ENCODE results near the gene EPB41.
"Not testable (repeated sequence)": the region's sequence is repeated elsewhere in the genome, so short reads cannot be mapped to it uniquely, and the experiment has no call there.

EPB41 gene

DNA sequence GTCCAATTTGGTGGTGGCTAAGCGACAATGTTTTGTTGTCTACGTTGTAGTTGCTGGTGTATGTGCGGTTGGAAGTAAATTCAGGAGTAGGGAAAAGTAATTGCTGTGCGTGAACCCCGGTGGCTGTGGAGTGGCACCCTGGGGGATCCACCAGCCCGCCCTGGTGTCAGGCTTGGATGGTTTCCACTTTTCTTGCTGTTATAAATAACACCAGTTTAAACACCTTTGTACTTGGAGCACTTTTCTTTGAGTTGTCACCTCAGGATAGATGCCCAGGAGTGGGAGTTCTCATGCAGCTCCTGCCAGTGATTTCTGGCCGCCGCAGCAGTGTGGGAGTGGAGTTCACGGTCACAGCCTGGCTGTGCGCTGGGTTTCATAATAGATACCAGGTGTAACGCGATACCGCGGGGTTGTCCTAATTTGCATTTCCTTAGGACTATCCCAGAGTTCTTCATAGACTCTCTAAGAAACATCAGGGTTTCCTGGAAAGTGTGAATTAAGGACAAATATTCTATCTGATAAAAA, 222.1 kb downstream of the EPB41 start:
- no peak for DNase-seq

DNA sequence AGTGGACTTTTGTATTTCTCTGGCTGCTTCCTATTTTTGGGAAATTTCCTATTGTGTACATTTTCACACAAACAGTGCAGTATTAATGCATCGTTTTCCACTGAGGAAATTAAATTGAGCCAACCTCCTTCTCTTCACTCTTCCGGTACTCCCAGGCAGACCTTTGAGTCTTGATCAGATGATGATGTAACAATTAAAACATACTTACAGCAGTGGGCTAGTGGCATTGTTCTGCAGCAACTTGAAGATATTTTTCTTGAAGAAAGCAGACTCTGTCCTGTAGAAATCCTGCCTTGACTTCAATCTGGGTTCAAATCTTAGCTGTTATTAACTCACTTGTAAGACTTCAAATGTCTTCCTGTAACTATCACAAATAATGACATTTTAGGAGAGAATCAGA, 228.3 kb downstream of the EPB41 start:
- DNase-seq: no peak

DNA sequence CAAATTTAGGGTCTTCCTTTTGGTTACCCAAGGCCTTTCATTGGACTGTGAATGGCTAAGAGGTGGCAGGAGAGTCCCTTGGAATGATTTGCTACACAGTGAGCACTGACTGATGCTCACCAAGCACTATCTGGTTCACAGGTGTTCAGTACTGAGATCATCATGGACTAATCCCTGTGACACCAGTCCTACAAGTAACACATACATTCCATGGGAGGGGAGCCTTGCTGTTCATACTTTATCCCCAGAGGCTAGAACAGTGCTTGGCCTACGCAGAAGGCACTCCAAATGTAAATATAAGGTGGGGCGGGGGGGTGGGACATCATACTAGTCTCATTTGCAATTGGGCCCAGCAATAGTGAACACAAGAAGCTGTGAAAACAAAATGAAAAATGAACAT, 229.8 kb downstream of the EPB41 start:
- DNase-seq: peak; percentile 27

DNA sequence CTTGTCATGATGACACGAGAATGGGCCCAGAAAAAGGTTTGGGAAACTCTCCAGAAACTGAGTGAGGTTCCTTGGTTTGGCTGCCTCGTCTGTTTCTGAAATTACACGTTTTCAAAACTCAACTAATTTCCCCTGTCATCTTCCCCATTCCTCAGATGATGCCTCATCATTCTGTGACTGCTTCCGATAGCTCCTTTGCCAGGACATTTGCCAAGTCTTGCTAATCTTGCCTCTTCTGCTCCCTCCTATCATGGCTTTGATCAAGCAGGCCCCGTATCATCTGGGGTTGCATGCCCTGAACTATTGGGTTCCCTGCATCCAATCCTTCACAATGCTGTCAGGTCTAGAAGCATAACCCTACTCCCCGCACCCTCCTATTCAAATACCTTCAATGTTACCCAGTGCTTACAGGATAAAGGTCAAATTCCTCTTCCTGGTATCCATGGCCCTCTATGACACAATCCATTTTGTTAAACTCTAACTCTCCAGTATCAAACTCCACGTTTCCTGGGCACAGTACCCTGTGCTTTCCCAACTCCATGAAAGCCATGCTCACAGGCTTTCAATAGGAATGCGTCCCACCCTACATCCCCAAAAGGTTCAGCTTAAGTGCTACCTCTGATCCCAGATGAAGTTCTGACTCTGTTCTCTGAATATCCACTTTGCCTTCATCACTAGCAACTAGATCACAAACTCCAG, 231.5 kb downstream of the EPB41 start:
- DNase-seq: no peak

DNA sequence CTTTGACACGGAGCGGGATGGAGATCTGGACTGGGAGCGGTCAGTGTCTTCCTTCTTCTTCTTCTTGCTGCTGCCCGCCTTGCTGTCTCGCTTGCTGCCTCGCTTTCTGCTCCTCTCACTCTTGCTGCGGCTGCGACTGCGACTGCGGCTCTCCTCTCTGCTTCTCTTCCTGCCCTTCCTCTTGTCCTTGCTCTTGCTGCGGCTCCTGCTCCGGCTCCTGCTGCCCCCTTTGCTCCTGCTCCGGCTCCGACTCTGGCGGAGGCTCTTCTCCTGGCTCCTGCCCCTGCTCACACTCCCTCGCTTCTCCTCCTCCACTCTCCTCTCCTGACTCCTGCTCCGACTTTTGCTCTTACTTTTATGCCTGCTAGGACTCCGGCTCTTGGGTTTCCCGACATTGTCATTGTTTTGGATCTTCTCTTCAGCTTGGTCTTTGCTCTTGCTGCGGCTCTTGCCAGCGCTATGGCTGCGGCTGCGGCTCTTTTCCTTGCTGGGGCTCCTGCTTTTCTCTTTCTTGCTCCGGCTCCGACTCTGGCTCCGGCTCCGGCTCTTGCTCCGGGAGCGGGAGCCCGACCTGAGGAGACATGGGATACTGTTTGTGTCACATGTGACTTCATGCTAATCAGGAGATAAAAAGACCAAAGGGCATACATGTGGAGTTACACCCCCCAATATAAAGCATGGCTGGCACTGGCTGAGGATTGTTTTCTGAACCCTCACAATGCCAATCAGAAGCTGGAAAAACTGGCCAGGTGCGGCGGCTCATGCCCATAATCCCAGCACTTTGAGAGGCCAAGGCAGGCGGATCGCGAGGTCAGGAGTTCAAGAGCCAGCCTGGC, 234.5 kb downstream of the EPB41 start:
- DNase-seq: no peak

DNA sequence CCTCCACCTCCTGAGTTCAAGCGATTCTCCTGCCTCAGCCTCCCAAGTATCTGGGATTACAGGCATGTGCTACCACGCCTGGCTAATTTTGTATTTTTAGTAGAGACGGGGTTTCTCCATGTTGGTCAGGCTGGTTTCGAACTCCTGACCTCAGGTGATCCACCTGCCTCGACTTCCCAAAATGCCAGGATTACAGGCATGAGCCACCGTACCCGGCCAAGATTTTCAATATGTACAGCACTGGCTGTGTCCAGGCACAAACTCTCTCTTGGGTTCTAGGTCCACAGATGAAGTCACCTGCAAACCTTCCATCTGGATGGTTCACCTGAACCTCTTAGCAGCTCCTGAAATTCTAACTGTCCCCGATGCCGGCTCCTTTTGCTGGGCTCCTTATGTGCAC, 236.0 kb downstream of the EPB41 start:
- DNase-seq: not testable (repeated sequence)

DNA sequence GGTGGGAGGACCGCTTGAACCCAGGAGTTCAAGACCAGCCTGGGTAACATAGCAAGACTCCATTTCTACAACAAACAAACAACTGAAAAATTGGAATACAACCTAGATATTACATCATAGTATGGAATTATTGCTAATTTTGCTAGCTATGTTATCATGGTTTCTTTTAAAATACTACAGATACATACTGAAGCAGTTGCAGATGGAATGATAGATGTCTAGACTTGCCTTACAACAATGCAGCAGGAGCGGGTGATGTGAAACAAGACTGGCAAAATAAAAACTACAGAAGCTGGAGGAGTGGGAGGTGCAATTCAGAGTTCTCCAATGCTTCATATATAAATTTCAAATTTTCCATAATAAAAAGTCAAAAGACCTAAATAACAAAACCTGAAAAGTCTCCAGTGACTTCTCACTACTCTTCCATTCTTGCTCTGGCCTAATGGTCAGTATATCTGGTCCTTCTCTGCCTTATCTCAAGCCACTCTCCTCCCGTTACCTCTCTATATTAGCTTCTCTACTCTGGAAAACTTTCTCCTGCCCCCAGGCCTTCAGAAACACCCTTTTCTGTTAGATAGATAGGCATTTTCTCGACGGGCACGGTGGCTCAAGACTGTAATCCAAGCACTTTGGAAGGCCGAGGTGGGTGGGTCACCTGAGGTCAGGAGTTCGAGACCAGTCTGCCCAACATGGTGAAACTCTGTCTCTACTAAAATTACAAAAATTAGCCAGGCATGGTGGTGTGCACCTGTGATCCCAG, 237.9 kb downstream of the EPB41 start:
- no peak for DNase-seq

DNA sequence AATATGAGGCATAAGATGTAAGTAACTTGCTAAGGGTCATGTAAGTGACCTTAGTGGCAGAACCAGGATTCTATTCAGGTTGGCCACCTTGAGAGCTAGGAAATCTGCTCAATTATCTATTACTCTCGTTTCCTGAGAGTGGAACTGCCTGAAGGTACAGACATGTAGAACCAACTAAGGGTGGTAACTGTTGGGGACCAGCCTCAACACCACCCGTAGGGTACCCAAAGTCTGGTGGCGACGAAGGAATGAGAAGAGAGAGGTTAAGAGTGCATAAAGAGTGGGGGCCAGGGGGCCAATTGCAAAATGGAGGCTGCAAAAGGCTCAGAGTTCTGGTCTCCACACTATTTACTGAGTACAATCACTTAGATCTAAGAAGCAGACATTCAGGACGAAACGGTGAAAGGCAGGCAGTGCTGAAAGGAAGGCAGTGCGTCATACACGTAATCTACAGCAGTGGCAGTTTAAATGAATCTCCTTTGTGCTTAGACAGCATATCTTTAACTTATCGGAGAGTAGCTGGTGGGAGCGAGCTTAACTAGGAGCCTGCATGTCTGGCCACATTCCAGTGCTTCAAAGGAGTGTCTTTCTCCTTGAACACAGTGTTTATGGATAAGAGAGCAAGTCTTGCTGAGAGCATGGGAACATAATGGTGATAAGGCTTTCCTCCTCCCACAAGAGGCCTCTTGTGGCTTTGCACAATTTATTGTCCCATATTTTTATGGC, 242.3 kb downstream of the EPB41 start:
- no peak for DNase-seq

DNA sequence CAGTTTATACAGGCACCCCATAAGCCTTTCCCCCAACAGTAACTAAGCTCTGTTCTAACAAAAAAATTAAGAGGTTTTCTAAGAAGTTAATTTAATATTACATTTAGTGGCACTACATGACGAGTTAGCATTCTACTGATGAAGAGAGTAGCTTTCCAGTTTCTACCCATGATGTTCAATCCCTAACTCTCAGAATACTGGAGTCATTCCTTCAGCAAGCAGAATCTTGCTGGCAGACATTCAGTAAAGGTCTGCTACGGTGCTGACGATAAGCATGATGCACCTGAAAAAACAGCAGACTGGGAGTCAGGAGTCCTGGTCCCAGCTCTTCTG, 242.9 kb downstream of the EPB41 start:
- DNase-seq: no peak

DNA sequence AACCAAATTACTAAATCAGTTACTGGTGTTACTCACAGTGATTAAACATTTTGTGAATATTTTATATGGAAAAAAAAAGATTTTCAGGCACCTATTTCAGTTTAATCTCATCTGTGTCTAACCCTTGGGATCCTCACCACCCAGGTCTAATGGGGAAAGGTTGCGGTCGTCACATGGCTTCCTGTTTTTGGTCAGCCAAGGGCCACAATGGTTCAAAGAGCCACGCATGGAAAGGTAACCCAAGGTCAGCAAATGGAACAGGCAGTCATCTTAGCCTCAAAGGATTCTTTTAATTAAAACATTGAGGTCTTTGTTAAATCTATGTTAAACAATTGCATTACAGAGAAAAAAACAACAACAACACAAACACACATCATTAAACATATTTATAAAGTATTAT, 245.4 kb downstream of the EPB41 start:
- no peak for DNase-seq

DNA sequence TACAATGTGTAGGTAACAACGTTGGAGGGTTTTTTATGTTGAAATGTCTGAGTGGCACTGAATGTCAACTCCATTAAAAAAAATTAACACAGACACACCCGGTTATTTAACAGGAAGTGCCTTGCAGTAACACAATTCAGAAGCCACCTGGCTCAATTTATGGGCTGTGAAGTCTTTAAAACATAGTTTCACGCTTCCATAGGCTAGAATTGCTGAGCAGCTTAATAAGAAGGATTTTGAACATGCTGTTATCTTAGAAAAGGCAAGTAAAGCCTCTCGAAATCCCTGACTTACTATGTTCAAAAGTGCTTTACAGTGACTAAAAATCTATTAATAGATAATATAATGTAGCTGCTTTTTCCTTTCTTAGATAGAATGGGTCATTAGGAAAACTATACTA, 247.7 kb downstream of the EPB41 start:
- no peak for DNase-seq

DNA sequence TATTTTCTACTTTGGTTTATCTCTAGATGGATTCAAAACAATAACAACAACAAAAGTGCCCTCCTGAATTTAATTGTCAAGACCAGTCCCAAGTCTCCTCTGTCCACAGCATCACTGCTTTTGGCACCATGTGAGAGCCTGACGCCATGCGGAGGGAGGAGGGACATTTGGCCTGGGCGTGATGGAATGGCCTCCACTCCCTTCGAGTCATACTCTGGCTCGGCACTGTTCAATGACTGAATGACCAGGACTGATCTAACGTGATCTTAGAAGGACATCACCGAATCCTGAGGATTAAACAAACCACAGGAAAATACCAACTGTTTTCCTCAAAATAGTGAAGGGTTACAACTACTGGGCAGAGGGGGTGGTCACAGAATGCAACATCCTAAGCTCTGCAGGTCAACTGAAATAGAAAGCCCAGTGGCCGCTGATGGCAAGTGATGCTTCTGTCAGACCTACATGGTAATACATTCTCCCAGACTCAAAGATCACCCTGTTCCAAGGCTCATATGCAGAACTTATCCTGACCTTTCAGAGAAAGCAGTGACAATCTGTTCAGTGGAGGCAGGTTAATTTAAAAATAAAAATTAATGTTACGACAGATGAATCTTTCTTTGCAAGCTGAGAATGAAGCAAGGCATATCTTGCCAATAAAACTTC, 248.2 kb downstream of the EPB41 start:
- DNase-seq: no peak

DNA sequence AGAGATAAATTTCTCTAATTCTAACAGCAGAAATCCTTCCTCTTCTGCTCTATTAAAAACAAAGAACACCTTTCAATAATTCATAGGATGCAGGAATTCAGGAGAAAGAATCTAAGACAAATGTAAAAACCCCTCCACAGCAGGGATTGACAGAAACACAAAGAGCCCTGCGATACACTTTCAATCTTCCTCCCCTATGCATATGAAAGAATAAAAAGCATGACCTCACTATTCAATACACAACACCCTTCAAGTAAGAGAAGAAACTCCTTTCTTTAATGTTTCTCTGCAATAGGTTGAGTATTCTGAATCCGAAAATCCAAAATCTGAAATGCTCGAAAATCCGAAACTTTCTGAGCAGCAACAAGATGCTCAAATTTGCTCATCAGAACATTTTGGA, 250.2 kb downstream of the EPB41 start:
- DNase-seq: no peak

DNA sequence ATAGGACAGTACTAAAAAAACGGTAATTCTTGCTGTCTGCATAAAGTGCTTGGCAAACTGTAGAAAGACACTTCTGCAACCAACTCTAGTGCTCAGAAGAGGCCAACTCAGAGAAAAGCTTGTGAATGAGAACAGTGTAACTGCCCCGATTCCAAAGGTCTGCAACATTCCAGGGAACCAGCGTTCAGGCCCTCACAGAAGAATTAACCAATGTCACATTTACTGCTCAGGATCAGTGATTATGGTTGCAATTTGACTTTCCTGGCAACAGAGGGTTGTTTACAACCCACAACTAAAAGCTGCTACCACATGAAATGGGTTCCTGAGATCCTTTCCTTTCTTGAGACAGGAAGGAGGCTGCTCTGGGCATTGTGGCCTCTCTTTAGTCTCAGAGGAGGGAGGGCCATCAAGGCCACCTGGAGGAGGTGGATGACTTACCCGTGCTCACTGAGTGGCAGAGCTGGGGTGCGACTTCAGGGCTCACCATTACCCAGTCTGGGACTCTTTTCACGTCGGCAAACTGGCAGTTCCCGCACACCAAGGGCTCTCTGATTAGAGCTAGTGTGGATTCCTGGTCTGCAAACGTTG, 252.0 kb downstream of the EPB41 start:
- DNase-seq: no peak

DNA sequence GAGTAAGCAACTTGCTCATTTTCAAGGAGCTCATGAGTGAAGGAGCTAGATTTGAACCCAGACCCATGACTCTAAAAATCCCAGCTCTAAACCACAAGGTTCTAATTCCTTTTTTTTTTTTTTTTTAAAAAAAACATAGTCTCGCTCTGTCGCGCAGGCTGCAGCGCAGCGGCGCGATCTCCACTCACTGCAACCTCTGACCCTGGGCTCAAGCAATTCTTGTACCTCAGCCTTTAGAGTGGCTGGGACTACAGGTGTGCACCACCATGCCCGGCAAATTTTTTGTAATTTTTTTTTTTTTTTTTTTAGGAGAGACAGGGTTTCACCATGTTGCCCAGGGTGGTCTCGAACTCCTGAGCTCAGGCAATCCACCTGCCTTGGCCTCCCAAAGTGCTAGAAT, 253.5 kb downstream of the EPB41 start:
- DNase-seq: no peak
